Glutamatergic neuron (in vitro differentiated cells): ENCODE data around the gene ATG16L2. TPM values are rescaled to one million over a fixed set of nuclear protein-coding genes. Genes with fewer than 3 reads are reported as not detected.

Experiments
- DNase-seq: peaks from one replicate; pipeline ENCODE4 v3.0.0; 2022
- H3K27ac Mint-ChIP-seq: one replicate; pipeline ENCODE4 v1.8.0; 2020; ENCODE audit warnings: mild to moderate bottlenecking, mixed read lengths, inconsistent platforms; ENCODE audit not compliant: unreplicated experiment
- H3K27me3 Mint-ChIP-seq: one replicate; pipeline ENCODE4 v1.8.0; 2020; ENCODE audit warnings: mild to moderate bottlenecking, moderate library complexity, mixed read lengths, inconsistent platforms; ENCODE audit not compliant: unreplicated experiment
- H3K36me3 Mint-ChIP-seq: one replicate; pipeline ENCODE4 v1.8.0; 2020; ENCODE audit warnings: mild to moderate bottlenecking, mixed read lengths, inconsistent platforms; ENCODE audit not compliant: unreplicated experiment
- H3K4me1 Mint-ChIP-seq: one replicate; pipeline ENCODE4 v1.8.0; 2020; ENCODE audit warnings: mild to moderate bottlenecking, low read depth, mixed read lengths, inconsistent platforms; ENCODE audit not compliant: unreplicated experiment
- H3K4me3 Mint-ChIP-seq: one replicate; pipeline ENCODE4 v1.8.0; 2020; ENCODE audit warnings: mild to moderate bottlenecking, mixed read lengths, inconsistent platforms; ENCODE audit not compliant: unreplicated experiment
- H3K9me3 Mint-ChIP-seq: one replicate; pipeline ENCODE4 v1.8.0; 2020; ENCODE audit warnings: mild to moderate bottlenecking, moderate library complexity, mixed read lengths, inconsistent platforms; ENCODE audit not compliant: unreplicated experiment
- total RNA-seq: library from RNA; stranded (reverse); fragmentation: NEBNext Ultra II Directional; extraction: Animal tissue kit (Norgen Biotek cat#: 25700); gene quantifications from one replicate; pipeline ENCODE4 v1.2.1, GENCODE V29; 2021; ENCODE audit not compliant: unreplicated experiment
- TF ChIP-seq, protein P1 (sequence below): fragments of 200-600 bp; sonication (generic); IDR thresholded peaks from one replicate; pipeline ENCODE4 v1.5.0; 2021; ENCODE audit not compliant: partially characterized antibody, unreplicated experiment

The ATG16L2 gene
- total RNA-seq, 1 donor from 2014 or later = 6.9 TPM

- no peak overlapping the region for H3K27ac Mint-ChIP-seq
- no peak overlapping the region for H3K4me3 Mint-ChIP-seq
- H3K9me3 Mint-ChIP-seq = no peaks in the 10 kb centered on the region
- TF ChIP-seq, protein P1, sequence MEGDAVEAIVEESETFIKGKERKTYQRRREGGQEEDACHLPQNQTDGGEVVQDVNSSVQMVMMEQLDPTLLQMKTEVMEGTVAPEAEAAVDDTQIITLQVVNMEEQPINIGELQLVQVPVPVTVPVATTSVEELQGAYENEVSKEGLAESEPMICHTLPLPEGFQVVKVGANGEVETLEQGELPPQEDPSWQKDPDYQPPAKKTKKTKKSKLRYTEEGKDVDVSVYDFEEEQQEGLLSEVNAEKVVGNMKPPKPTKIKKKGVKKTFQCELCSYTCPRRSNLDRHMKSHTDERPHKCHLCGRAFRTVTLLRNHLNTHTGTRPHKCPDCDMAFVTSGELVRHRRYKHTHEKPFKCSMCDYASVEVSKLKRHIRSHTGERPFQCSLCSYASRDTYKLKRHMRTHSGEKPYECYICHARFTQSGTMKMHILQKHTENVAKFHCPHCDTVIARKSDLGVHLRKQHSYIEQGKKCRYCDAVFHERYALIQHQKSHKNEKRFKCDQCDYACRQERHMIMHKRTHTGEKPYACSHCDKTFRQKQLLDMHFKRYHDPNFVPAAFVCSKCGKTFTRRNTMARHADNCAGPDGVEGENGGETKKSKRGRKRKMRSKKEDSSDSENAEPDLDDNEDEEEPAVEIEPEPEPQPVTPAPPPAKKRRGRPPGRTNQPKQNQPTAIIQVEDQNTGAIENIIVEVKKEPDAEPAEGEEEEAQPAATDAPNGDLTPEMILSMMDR = no peak
- H3K36me3 Mint-ChIP-seq = no peaks in the 10 kb centered on the region
- peaks cover under 1% of the 10 kb centered on the region for H3K4me1 Mint-ChIP-seq
- H3K27me3 Mint-ChIP-seq = no peaks in the 10 kb centered on the region
- no peak for DNase-seq
Observed at GRCh38 chr11:72841397-72841796, 27.2 kb downstream of the ATG16L2 start.

DNA sequence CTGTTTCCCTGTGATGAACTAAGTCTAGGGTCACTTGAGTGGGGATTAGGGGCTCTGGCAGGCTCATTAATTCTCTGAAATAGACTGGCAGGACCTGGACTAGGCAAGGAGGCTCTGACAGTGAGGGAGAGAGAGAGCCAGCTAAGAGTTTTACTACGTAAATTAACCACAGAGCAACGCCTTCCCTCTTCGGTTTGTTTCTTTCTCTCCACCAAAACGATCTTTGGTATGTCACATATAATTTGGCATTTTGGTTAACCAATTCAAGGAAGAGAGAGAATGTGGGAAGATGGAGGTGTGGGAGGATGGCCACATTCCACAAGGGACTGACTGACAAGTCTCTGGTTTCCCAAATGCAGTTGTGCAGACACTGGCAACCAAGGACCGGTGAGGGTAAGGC, 27.9 kb downstream of the ATG16L2 start:
- no peak overlapping the region for H3K4me3 Mint-ChIP-seq
- no peak overlapping the region for H3K27ac Mint-ChIP-seq
- no peak for DNase-seq
- H3K4me1 Mint-ChIP-seq = no peaks in the 10 kb centered on the region
- H3K27me3 Mint-ChIP-seq = no peaks in the 10 kb centered on the region
- no peaks in the 10 kb centered on the region for H3K9me3 Mint-ChIP-seq
- TF ChIP-seq, protein P1 = no peak
- no peaks in the 10 kb centered on the region for H3K36me3 Mint-ChIP-seq

GRCh38 chr11:72842653-72843330, 28.6 kb downstream of the ATG16L2 start:
- no peak overlapping the region for H3K4me3 Mint-ChIP-seq
- no peak overlapping the region for H3K27ac Mint-ChIP-seq
- TF ChIP-seq, protein P1 = no peak
- no peaks in the 10 kb centered on the region for H3K36me3 Mint-ChIP-seq
- no peaks in the 10 kb centered on the region for H3K27me3 Mint-ChIP-seq
- DNase-seq = no peak
- H3K4me1 Mint-ChIP-seq = no peaks in the 10 kb centered on the region
- H3K9me3 Mint-ChIP-seq = no peaks in the 10 kb centered on the region

DNA sequence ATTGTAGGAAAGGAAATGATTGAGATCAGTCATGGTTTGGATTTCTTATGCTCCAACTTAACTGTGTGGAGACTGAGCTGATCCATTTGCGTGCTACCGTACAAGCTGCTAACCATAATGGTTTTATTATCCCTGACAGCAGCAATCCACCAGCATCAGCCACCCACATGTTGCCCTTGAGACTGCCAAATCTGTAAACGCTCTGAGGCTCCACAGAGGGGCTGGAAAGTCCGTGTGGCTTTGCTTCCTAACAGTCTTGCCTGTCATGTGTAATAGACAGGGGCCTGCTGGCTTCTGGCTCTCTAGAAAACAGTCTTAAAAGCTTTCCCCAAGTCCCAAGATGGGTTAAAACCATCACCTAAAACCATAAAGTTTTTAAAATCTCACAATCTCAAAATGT, 30.1 kb downstream of the ATG16L2 start:
- Mint-ChIP-seq H3K4me1 (no peaks in the 10 kb centered on the region), H3K4me3 (no peak overlapping the region), H3K27ac (no peak overlapping the region), H3K27me3 (no peaks in the 10 kb centered on the region), H3K36me3 (no peaks in the 10 kb centered on the region), H3K9me3 (peaks cover 4% of the 10 kb centered on the region)
- no peak for DNase-seq
- TF ChIP-seq, protein P1 = no peak

GRCh38 chr11:72848846-72849466, 34.7 kb downstream of the ATG16L2 start:
- Mint-ChIP-seq H3K4me3 (no peak overlapping the region), H3K4me1 (no peaks in the 10 kb centered on the region), H3K27me3 (no peaks in the 10 kb centered on the region), H3K36me3 (no peaks in the 10 kb centered on the region), H3K27ac (no peak overlapping the region), H3K9me3 (peaks cover 4% of the 10 kb centered on the region)
- TF ChIP-seq, protein P1 = peak; percentile 58
- no peak for DNase-seq
